NOMO-1 (cell line): ENCODE results near the gene MTMR10.

Experiments
- DNase-seq, 2 experiments: peaks; one replicate each; lab custom pipeline; 2025; ENCODE audit not compliant: unreplicated experiment in 2 of 2; lab: John Stamatoyannopoulos, UW

MTMR10 gene

GRCh38 chr15:30962079-30962478 is 29.3 kb downstream of the MTMR10 start:
- DNase-seq: peak in 1 of 2 experiments; percentile 34

- DNase-seq: no peak
These were observed 33.2 kb downstream of the MTMR10 start for GRCh38 chr15:30958219-30958618.

GRCh38 chr15:30956216-30957124 is 35.0 kb downstream of the MTMR10 start:
- DNase-seq: no peak

- DNase-seq: no peak
These were observed 36.8 kb downstream of the MTMR10 start for GRCh38 chr15:30954674-30955073.

GRCh38 chr15:30953731-30954378 is 37.6 kb downstream of the MTMR10 start:
- DNase-seq: peak; percentile 2 to 19

GRCh38 chr15:30953183-30953582 is 38.2 kb downstream of the MTMR10 start:
- DNase-seq: no peak

- no peak for DNase-seq
These were observed 47.6 kb downstream of the MTMR10 start for GRCh38 chr15:30943654-30944335.

GRCh38 chr15:30941520-30941919 is 49.9 kb downstream of the MTMR10 start:
- no peak for DNase-seq

GRCh38 chr15:30940359-30940758 is 51.1 kb downstream of the MTMR10 start:
- DNase-seq: no peak

- no peak for DNase-seq
These were observed 52.3 kb downstream of the MTMR10 start for GRCh38 chr15:30939161-30939560.

GRCh38 chr15:30933293-30933692 is 58.1 kb downstream of the MTMR10 start:
- no peak for DNase-seq

- DNase-seq: no peak
These were observed 61.0 kb downstream of the MTMR10 start for GRCh38 chr15:30930422-30930821.

GRCh38 chr15:30929982-30930381 is 61.4 kb downstream of the MTMR10 start:
- no peak for DNase-seq

GRCh38 chr15:30929064-30929669 is 62.3 kb downstream of the MTMR10 start:
- DNase-seq: no peak

GRCh38 chr15:30928076-30928475 is 63.4 kb downstream of the MTMR10 start:
- no peak for DNase-seq

GRCh38 chr15:30927148-30927761 is 64.2 kb downstream of the MTMR10 start:
- DNase-seq: no peak

GRCh38 chr15:30926161-30926560 is 65.3 kb downstream of the MTMR10 start:
- no peak for DNase-seq

- DNase-seq: no peak
These were observed 65.7 kb downstream of the MTMR10 start for GRCh38 chr15:30925686-30926085.

- no peak for DNase-seq
These were observed 67.1 kb downstream of the MTMR10 start for GRCh38 chr15:30924353-30924752.

GRCh38 chr15:30923429-30923828 is 68.0 kb downstream of the MTMR10 start:
- DNase-seq: no peak
